Suprapubic skin (tissue), 4 donors: ENCODE measurements around the gene DZIP1. TPM values are rescaled to one million over a fixed set of nuclear protein-coding genes. Genes with fewer than 3 reads are reported as not detected.

Experiments used
- DNase-seq, 2 donors: peaks; one replicate each; pipeline ENCODE4 v3.0.0-alpha.2; 2019; ENCODE audit warnings: low spot score in 2 of 2
- H3K27ac ChIP-seq: fragments of 200-600 bp; sonication (generic); one replicate; pipeline ENCODE4 v1.5.1; 2019
- H3K27me3 ChIP-seq: fragments of 200-600 bp; sonication (generic); one replicate; pipeline ENCODE4 v1.5.1; 2019
- H3K36me3 ChIP-seq: fragments of 200-600 bp; sonication (generic); one replicate; pipeline ENCODE4 v1.5.1; 2019
- H3K4me1 ChIP-seq: fragments of 200-600 bp; sonication (generic); one replicate; pipeline ENCODE4 v1.5.1; 2019
- H3K4me3 ChIP-seq: fragments of 200-600 bp; sonication (generic); one replicate; pipeline ENCODE4 v1.5.1; 2019; ENCODE audit warnings: mild to moderate bottlenecking
- H3K9me3 ChIP-seq: fragments of 200-600 bp; sonication (generic); one replicate; pipeline ENCODE4 v1.5.1; 2019
- EP300 ChIP-seq: sonication (generic); formaldehyde crosslinking; IDR thresholded peaks from one replicate; pipeline ENCODE4 v1.6.1; 2017; ENCODE audit warnings: antibody characterized with exemption
- POLR2A ChIP-seq, 2 donors: fragments of 450-650 bp; IDR thresholded peaks; one replicate each; pipeline ENCODE4 v1.6.1; 2017; ENCODE audit warnings: antibody characterized with exemption in 2 of 2, mild to moderate bottlenecking in 2 of 2, moderate library complexity in 2 of 2
- POLR2AphosphoS5 ChIP-seq, 3 donors: sonication (generic); formaldehyde crosslinking; IDR thresholded peaks; one replicate each; pipeline ENCODE4 v1.6.1; 2017; ENCODE audit warnings: antibody characterized with exemption in 3 of 3
- WGBS: methylation state at CpG from one replicate; pipeline ENCODE4 v1.1.5; 2018; 5-methylcytosine and 5-hydroxymethylcytosine counted together
- total RNA-seq, 4 donors: library from RNA; depleted of rRNA; stranded (reverse); fragments of >200 nt; gene quantifications; one replicate each; pipeline ENCODE4 v1.1.0, GENCODE V29; 2016
- TF ChIP-seq, protein P1 (sequence below), 2 donors: fragments of 200-600 bp in 1 of 2; fragments of 450-650 bp in 1 of 2; sonication (generic) in 1 of 2; IDR thresholded peaks; one replicate each; pipeline ENCODE4 v1.5.1; 2016 to 2019; ENCODE audit warnings: antibody characterized with exemption in 2 of 2, mild to moderate bottlenecking in 1 of 2, moderate library complexity in 1 of 2

Gene DZIP1
- total RNA-seq, 4 donors from 2014 or later, result 1.5 to 4.8 (median 3.4) TPM

- TF ChIP-seq, protein P1, sequence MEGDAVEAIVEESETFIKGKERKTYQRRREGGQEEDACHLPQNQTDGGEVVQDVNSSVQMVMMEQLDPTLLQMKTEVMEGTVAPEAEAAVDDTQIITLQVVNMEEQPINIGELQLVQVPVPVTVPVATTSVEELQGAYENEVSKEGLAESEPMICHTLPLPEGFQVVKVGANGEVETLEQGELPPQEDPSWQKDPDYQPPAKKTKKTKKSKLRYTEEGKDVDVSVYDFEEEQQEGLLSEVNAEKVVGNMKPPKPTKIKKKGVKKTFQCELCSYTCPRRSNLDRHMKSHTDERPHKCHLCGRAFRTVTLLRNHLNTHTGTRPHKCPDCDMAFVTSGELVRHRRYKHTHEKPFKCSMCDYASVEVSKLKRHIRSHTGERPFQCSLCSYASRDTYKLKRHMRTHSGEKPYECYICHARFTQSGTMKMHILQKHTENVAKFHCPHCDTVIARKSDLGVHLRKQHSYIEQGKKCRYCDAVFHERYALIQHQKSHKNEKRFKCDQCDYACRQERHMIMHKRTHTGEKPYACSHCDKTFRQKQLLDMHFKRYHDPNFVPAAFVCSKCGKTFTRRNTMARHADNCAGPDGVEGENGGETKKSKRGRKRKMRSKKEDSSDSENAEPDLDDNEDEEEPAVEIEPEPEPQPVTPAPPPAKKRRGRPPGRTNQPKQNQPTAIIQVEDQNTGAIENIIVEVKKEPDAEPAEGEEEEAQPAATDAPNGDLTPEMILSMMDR (IDR thresholded peaks at IDR 0.05), result no peak
- TF ChIP-seq EP300, result no peak
- TF ChIP-seq POLR2A (IDR thresholded peaks at IDR 0.05), result no peak
- no peak for TF ChIP-seq POLR2AphosphoS5 (IDR thresholded peaks at IDR 0.05)
- Histone ChIP-seq H3K36me3 (no peaks in the 10 kb centered on the region), H3K4me3 (no peak overlapping the region), H3K4me1 (peaks cover 3% of the 10 kb centered on the region), H3K27ac (no peak overlapping the region), H3K9me3 (no peaks in the 10 kb centered on the region), H3K27me3 (peaks cover 43% of the 10 kb centered on the region)
- 46% methylated on average over 6 of the region's 6 CpGs for WGBS
- no peak for DNase-seq
Observed at GRCh38 chr13:95547531-95548167, 96.9 kb downstream of the DZIP1 start.

DNA sequence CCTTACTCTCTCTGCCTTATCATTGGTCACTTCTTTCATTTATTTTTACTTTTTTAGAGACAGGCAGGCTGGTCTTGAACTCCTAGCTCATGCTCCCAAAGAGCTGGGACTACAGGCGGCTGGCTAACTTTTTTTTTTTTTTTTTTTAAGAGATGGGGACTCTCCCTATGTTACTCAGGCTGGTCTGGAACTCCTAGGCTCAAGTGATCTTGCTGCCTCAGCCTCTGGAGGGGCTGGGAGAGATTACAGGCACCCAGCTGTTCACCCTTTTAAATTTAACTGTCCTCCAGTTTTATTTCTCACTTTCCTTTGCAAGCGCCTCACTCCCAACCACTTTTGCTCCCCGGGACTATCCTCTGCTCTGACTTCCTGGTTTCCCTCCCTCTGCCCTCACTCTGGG is 97.6 kb downstream of the DZIP1 start:
- Histone ChIP-seq H3K9me3 (no peaks in the 10 kb centered on the region), H3K4me1 (no peaks in the 10 kb centered on the region), H3K27ac (no peak overlapping the region), H3K36me3 (no peaks in the 10 kb centered on the region), H3K4me3 (no peak overlapping the region), H3K27me3 (peaks cover 35% of the 10 kb centered on the region)
- TF ChIP-seq POLR2A (IDR thresholded peaks at IDR 0.05) (no peak), POLR2AphosphoS5 (IDR thresholded peaks at IDR 0.05) (no peak), EP300 (no peak)
- TF ChIP-seq, protein P1 (IDR thresholded peaks at IDR 0.05), result no peak
- 25% methylated on average over 2 of the region's 3 CpGs for WGBS
- no peak for DNase-seq

- Histone ChIP-seq H3K9me3 (no peaks in the 10 kb centered on the region), H3K4me3 (no peak overlapping the region), H3K4me1 (peaks cover 9% of the 10 kb centered on the region), H3K27ac (no peak overlapping the region), H3K36me3 (no peaks in the 10 kb centered on the region), H3K27me3 (peaks cover 20% of the 10 kb centered on the region)
- TF ChIP-seq POLR2AphosphoS5 (IDR thresholded peaks at IDR 0.05) (no peak), POLR2A (IDR thresholded peaks at IDR 0.05) (no peak), EP300 (no peak)
- TF ChIP-seq, protein P1 (IDR thresholded peaks at IDR 0.05), result no peak
- no peak for DNase-seq
- WGBS, result 63% methylated on average over 2 of the region's 2 CpGs
Observed at GRCh38 chr13:95544293-95544692, 100.2 kb downstream of the DZIP1 start.

DNA sequence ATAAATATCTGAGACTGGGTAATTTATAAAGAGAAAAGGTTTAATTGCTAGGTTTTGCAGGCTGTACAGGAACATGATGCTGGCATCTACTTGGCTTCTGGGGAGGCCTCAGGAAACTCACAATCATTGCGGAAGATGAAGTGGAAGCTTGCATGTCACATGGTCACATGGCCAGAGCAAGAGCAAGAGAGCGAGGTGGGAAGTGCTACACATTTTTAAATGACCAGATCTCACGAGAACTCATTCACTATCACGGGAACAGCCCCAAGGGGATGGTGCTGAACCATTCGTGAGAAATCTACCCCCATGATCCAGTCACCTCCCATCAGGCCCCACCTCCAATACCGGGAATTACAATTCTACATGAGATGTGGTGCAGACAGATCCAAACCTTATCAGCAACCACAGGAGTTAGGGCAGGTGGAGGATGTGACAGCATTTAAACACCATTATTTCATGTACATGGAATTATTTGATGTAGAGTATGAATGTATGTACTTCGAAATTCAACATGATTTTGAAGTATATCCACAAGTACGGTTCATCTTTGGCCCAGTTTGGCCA is 102.5 kb downstream of the DZIP1 start:
- 88% methylated on average over 8 of the region's 8 CpGs for WGBS
- Histone ChIP-seq H3K27ac (no peak overlapping the region), H3K9me3 (no peaks in the 10 kb centered on the region), H3K36me3 (no peaks in the 10 kb centered on the region), H3K4me3 (no peak overlapping the region), H3K27me3 (peaks cover 8% of the 10 kb centered on the region), H3K4me1 (peaks cover 9% of the 10 kb centered on the region)
- TF ChIP-seq POLR2AphosphoS5 (IDR thresholded peaks at IDR 0.05) (no peak), EP300 (no peak), POLR2A (IDR thresholded peaks at IDR 0.05) (no peak)
- no peak for DNase-seq

- peaks cover 3% of the 10 kb centered on the region for H3K27me3 ChIP-seq
- H3K9me3 ChIP-seq, result no peaks in the 10 kb centered on the region
- no peak overlapping the region for H3K4me3 ChIP-seq
- TF ChIP-seq POLR2A (IDR thresholded peaks at IDR 0.05) (no peak), EP300 (no peak), POLR2AphosphoS5 (IDR thresholded peaks at IDR 0.05) (no peak)
- TF ChIP-seq, protein P1 (IDR thresholded peaks at IDR 0.05), result no peak
- no peaks in the 10 kb centered on the region for H3K36me3 ChIP-seq
- 53% methylated on average over 2 of the region's 2 CpGs for WGBS
- no peak overlapping the region for H3K27ac ChIP-seq
- H3K4me1 ChIP-seq, result peaks cover 13% of the 10 kb centered on the region
- DNase-seq, result no peak
Observed at GRCh38 chr13:95541308-95541707, 103.2 kb downstream of the DZIP1 start.
